Neural progenitor cell (in vitro differentiated cells): ENCODE measurements around the gene CAMK1D. TPM values are rescaled to one million over a fixed set of nuclear protein-coding genes. Genes with fewer than 3 reads are reported as not detected.
"Not testable (repeated sequence)": the region's sequence is repeated elsewhere in the genome, so short reads cannot be mapped to it uniquely, and the experiment has no call there.

Experiments used
- DNase-seq: peaks from one replicate; pipeline ENCODE4 v3.0.0-alpha.2; 2016; ENCODE audit warnings: low spot score
- H2AFZ ChIP-seq: fragments of 200-600 bp; sonication (generic); replicated peaks from 2 replicates; pipeline ENCODE4 v1.6.1; 2016; ENCODE audit warnings: antibody characterized with exemption
- H3F3A ChIP-seq: fragments of 200-600 bp; sonication (generic); 2 replicates; pipeline ENCODE4 v1.6.1; 2016; ENCODE audit warnings: antibody characterized with exemption, low read depth
- H3K27ac ChIP-seq: fragments of 200-600 bp; sonication (generic); 2 replicates; pipeline ENCODE4 v1.5.1; 2016; ENCODE audit warnings: mild to moderate bottlenecking
- H3K27me3 ChIP-seq: fragments of 200-600 bp; sonication (generic); 2 replicates; pipeline ENCODE4 v1.6.1; 2016; ENCODE audit warnings: mild to moderate bottlenecking, moderate library complexity
- H3K36me3 ChIP-seq: fragments of 200-600 bp; sonication (generic); 2 replicates; pipeline ENCODE4 v1.5.1; 2016
- H3K4me1 ChIP-seq: fragments of 200-600 bp; sonication (generic); 2 replicates; pipeline ENCODE4 v1.6.1; 2016; ENCODE audit warnings: mixed run types
- H3K4me2 ChIP-seq: fragments of 200-600 bp; sonication (generic); 2 replicates; pipeline ENCODE4 v1.6.1; 2016
- H3K4me3 ChIP-seq: fragments of 200-600 bp; sonication (generic); 2 replicates; pipeline ENCODE4 v1.5.1; 2016
- H3K79me2 ChIP-seq: fragments of 200-600 bp; sonication (generic); 2 replicates; pipeline ENCODE4 v1.6.1; 2016; ENCODE audit warnings: low read depth
- H3K9ac ChIP-seq: fragments of 200-600 bp; sonication (generic); 2 replicates; pipeline ENCODE4 v1.6.1; 2016
- H3K9me3 ChIP-seq: fragments of 200-600 bp; sonication (generic); 2 replicates; pipeline ENCODE4 v1.5.1; 2016; ENCODE audit warnings: low read depth
- H4K20me1 ChIP-seq: fragments of 200-600 bp; sonication (generic); 2 replicates; pipeline ENCODE4 v1.6.1; 2016; ENCODE audit warnings: low read depth
- H3K27ac Mint-ChIP-seq: 3 replicates; pipeline ENCODE4 v1.8.0; 2021; ENCODE audit warnings: mixed read lengths
- H3K27me3 Mint-ChIP-seq: 2 replicates; pipeline ENCODE4 v1.8.0; 2022; ENCODE audit warnings: low read depth, mild to moderate bottlenecking, inconsistent platforms, moderate library complexity, mixed read lengths; ENCODE audit not compliant: insufficient read depth
- H3K36me3 Mint-ChIP-seq: 3 replicates; pipeline ENCODE4 v1.8.0; 2021; ENCODE audit warnings: mixed read lengths
- H3K4me1 Mint-ChIP-seq: 3 replicates; pipeline ENCODE4 v1.8.0; 2021; ENCODE audit warnings: mixed read lengths
- H3K4me3 Mint-ChIP-seq: 3 replicates; pipeline ENCODE4 v1.8.0; 2021; ENCODE audit warnings: mild to moderate bottlenecking, moderate library complexity, mixed read lengths
- H3K9me3 Mint-ChIP-seq: 3 replicates; pipeline ENCODE4 v1.8.0; 2020; ENCODE audit warnings: mixed read lengths
- EZH2 ChIP-seq: fragments of 200-600 bp; sonication (generic); IDR thresholded peaks from 2 replicates; pipeline ENCODE4 v1.6.1; 2017; ENCODE audit warnings: antibody characterized with exemption, mild to moderate bottlenecking, moderate library complexity
- EZH2phosphoT487 ChIP-seq: fragments of 200-600 bp; sonication (generic); IDR thresholded peaks from 2 replicates; pipeline ENCODE4 v1.6.1; 2017; ENCODE audit warnings: antibody characterized with exemption
- total RNA-seq: library from RNA; depleted of rRNA; stranded (reverse); fragments of >200 nt; gene quantifications from 2 replicates; pipeline ENCODE4 v1.2.3, GENCODE V29; 2015; ENCODE audit warnings: low replicate concordance
- TF ChIP-seq, protein P1 (sequence below): fragments of 200-600 bp; sonication (generic); IDR thresholded peaks from 2 replicates; pipeline ENCODE4 v1.5.1; 2017; ENCODE audit warnings: antibody characterized with exemption, mild to moderate bottlenecking

CAMK1D gene
- total RNA-seq, 1 donor from 2014 or later: 7.6 TPM

DNA sequence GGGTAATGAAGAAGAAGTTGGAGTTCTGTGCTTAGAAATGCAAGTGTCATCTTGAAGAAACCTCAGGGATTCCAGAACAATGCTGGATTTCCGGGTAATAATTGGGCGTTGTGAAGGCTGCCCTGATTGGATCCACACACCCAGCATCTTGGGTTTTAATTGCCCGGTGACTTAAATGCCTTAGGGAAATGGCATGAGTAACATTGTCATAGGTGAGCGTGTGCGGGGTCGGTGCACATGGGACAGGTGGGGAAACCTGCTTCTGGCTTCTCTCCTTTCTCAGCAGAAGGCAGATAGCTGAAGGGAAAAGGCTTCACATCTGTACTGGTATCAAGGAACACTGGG is 15.2 kb upstream of the CAMK1D start:
- no peak for DNase-seq
- Mint-ChIP-seq H3K4me1 (peaks cover 18% of the 10 kb centered on the region), H3K4me3 (no peak overlapping the region), H3K27ac (no peak overlapping the region), H3K9me3 (no peaks in the 10 kb centered on the region), H3K27me3 (peaks cover 5% of the 10 kb centered on the region), H3K36me3 (no peaks in the 10 kb centered on the region)
- H3K4me2 ChIP-seq: no peak overlapping the region
- no peaks in the 10 kb centered on the region for H3K27me3 ChIP-seq
- TF ChIP-seq EZH2 (no peak), EZH2phosphoT487 (no peak)
- TF ChIP-seq, protein P1, sequence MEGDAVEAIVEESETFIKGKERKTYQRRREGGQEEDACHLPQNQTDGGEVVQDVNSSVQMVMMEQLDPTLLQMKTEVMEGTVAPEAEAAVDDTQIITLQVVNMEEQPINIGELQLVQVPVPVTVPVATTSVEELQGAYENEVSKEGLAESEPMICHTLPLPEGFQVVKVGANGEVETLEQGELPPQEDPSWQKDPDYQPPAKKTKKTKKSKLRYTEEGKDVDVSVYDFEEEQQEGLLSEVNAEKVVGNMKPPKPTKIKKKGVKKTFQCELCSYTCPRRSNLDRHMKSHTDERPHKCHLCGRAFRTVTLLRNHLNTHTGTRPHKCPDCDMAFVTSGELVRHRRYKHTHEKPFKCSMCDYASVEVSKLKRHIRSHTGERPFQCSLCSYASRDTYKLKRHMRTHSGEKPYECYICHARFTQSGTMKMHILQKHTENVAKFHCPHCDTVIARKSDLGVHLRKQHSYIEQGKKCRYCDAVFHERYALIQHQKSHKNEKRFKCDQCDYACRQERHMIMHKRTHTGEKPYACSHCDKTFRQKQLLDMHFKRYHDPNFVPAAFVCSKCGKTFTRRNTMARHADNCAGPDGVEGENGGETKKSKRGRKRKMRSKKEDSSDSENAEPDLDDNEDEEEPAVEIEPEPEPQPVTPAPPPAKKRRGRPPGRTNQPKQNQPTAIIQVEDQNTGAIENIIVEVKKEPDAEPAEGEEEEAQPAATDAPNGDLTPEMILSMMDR: no peak
- H3K4me3 ChIP-seq: no peak overlapping the region
- H3K4me1 ChIP-seq: no peaks in the 10 kb centered on the region
- no peaks in the 10 kb centered on the region for H3K9me3 ChIP-seq
- no peaks in the 10 kb centered on the region for H4K20me1 ChIP-seq
- H3K27ac ChIP-seq: no peak overlapping the region
- H2AFZ ChIP-seq: no peak overlapping the region
- H3K36me3 ChIP-seq: no peaks in the 10 kb centered on the region
- H3K79me2 ChIP-seq: no peaks in the 10 kb centered on the region
- no peak overlapping the region for H3K9ac ChIP-seq
- no peaks in the 10 kb centered on the region for H3F3A ChIP-seq

DNA sequence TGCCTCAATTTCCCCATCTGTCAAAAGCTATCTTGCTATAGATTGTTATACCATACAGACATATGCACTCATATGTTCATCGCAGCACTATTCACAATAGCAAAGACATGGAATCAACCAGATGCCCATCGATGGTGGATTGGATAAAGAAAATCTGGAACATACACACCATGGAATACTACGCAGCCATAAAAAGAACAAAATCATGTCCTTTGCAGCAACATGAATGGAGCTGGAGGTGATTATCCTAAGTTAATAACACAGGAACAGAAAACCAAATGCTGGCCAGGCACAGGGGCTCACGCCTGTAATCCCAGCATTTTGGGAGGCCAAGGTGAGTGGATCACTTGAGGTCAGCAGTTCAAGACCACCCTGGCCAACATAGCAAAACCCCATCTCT is 14.2 kb upstream of the CAMK1D start:
- not testable (repeated sequence) for DNase-seq, H3K36me3 ChIP-seq, H3K79me2 ChIP-seq, H3K4me2 ChIP-seq, H3K4me3 ChIP-seq, H3K27me3 ChIP-seq, H3K27ac Mint-ChIP-seq, H2AFZ ChIP-seq, H3K4me1 ChIP-seq, H3K9me3 Mint-ChIP-seq, H3K27me3 Mint-ChIP-seq, H3K27ac ChIP-seq, H3K9ac ChIP-seq, H3K9me3 ChIP-seq, H3K36me3 Mint-ChIP-seq, H3F3A ChIP-seq, H3K4me3 Mint-ChIP-seq, H4K20me1 ChIP-seq
- H3K4me1 Mint-ChIP-seq: peaks cover 18% of the 10 kb centered on the region

DNA sequence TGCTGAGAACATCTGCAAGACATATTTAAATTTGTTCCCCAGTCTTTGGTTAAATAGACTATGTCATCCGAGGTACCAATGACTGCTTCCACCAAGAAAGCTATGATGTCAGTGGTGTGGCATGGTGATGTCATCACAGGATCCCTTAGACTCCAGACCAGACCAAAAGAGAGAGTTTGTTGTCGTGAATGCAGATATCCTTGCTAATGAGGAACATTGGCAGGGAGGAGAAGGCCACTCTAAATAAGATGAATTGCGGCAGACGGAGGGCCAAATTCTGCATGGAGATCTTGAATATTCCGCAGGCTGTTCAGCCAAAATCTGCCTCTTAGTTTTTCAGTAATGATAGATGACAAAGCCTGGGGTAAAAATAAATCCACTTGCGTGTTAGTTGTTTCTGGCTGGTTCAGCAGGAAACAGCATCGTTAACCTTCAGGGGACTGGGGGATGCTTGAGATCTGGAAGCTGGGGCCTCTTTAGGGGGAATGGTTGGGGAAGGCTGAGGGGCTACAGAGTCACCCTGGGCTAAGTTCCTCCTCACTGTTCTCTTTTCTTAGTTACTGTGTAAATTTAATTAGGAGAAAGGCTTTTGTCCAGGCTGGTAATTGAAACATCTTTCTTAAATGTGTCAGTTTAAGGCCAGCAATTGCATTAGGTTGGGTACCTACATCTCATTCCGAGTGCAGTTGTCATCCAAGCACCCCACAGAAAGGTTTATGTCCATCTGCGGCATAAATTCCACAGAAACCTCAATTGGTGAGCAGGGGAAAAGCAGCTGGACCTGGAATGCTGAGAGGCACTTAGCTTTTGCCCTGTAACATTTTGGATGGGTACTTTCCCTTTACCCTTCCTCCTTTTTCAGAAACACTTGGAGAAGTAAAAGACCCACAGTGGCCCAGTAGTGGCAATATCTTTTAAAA is 11.6 kb upstream of the CAMK1D start:
- Mint-ChIP-seq H3K4me3 (no peak overlapping the region), H3K27ac (no peak overlapping the region), H3K4me1 (peaks cover 18% of the 10 kb centered on the region), H3K9me3 (no peaks in the 10 kb centered on the region), H3K27me3 (peaks cover 5% of the 10 kb centered on the region), H3K36me3 (no peaks in the 10 kb centered on the region)
- Histone ChIP-seq H4K20me1 (no peaks in the 10 kb centered on the region), H2AFZ (peak overlapping the region; percentile 59), H3F3A (no peaks in the 10 kb centered on the region), H3K79me2 (no peaks in the 10 kb centered on the region), H3K36me3 (no peaks in the 10 kb centered on the region), H3K4me2 (no peak overlapping the region), H3K4me1 (no peaks in the 10 kb centered on the region), H3K27me3 (no peaks in the 10 kb centered on the region), H3K9ac (no peak overlapping the region), H3K4me3 (no peak overlapping the region), H3K9me3 (no peaks in the 10 kb centered on the region), H3K27ac (no peak overlapping the region)
- TF ChIP-seq, protein P1: no peak
- TF ChIP-seq EZH2 (no peak), EZH2phosphoT487 (no peak)
- no peak for DNase-seq

DNA sequence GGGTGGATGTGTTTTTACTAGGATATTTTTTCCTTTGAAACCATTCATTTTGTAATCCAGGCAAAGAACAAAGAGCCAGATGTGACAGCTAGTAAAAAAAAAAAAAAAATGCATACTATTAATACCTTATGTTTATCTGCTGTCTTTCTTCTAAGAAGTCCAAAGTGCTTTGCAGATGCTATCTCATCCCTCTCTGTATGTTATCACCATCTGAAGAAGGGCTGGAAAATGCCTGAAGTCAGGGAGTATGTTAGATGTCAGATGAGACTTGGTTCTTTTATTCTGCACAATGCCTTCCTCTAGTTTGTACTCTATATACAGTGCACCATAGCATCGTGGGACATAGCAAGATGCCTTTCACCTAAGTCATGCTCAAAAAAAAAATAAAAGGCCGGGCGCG is 10.4 kb upstream of the CAMK1D start:
- no peaks in the 10 kb centered on the region for H3K27me3 ChIP-seq
- no peaks in the 10 kb centered on the region for H3F3A ChIP-seq
- H3K79me2 ChIP-seq: no peaks in the 10 kb centered on the region
- no peaks in the 10 kb centered on the region for H4K20me1 ChIP-seq
- H3K27ac ChIP-seq: no peak overlapping the region
- H3K4me3 ChIP-seq: no peak overlapping the region
- no peak overlapping the region for H2AFZ ChIP-seq
- no peak overlapping the region for H3K4me3 Mint-ChIP-seq
- H3K36me3 Mint-ChIP-seq: no peaks in the 10 kb centered on the region
- peaks cover 9% of the 10 kb centered on the region for H3K4me1 Mint-ChIP-seq
- no peak for DNase-seq
- H3K9me3 Mint-ChIP-seq: peaks cover 4% of the 10 kb centered on the region
- no peaks in the 10 kb centered on the region for H3K36me3 ChIP-seq
- H3K27ac Mint-ChIP-seq: no peak overlapping the region
- peaks cover under 1% of the 10 kb centered on the region for H3K27me3 Mint-ChIP-seq
- no peak overlapping the region for H3K9ac ChIP-seq
- no peak overlapping the region for H3K4me2 ChIP-seq
- no peaks in the 10 kb centered on the region for H3K4me1 ChIP-seq
- H3K9me3 ChIP-seq: no peaks in the 10 kb centered on the region
- no peak for TF ChIP-seq EZH2phosphoT487
- no peak for TF ChIP-seq EZH2
- TF ChIP-seq, protein P1: no peak
